ENCODE measurements around the gene GPD2.
"Not testable (repeated sequence)": the region's sequence is repeated elsewhere in the genome, so short reads cannot be mapped to it uniquely, and the experiment has no call there.

Gene GPD2

DNA sequence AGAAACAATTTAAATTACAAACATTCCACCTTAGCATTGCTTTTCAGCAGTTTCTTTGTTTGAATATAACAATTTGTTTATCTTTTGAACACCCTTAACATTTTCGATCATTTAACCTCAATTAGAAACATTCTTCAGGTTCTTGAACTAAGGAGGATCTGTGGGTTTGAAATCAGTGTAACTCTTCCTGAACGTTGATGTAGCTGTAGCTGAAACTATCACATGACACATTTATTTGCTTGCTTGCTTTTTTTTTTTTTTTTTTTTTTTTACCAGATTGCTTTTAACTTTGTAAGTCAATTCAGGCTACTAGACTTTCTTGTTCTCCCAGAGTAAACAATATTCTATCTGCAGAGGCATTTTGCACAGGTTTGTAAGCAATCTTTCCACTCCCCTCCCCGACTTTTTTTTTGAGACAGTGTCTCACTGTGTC is 47.6 kb downstream of the GPD2 start:
- Mint-ChIP-seq H3K9me3 (no peaks in the 10 kb centered on the region), H3K4me1 (peaks cover 61% of the 10 kb centered on the region), H3K4me3 (no peak overlapping the region), H3K36me3 (peaks cover 10% of the 10 kb centered on the region), H3K27ac (no peak overlapping the region)
- DNase-seq (ENCODE audit: low spot score in 2 of 2), result no peak
- no peak for ATAC-seq

DNA sequence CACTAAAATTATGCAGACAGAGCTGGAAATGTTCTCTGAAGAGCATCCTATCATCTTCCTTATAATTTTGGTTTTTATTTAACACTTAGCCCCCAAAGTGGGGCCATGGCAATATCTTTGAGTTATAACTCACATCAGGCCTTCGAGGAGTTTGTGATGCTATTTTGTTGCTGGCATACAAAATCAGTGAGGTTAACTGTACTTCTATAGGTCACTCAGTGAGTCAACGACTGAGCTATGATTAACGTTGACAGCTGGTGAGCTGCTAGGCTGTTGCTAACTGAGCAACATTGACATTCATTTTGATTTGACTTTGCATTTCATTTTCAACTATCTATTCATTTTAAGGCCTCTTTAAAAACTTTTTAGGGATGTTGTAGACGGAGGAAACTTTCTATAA is 50.0 kb downstream of the GPD2 start:
- Mint-ChIP-seq H3K4me1 (peaks cover 56% of the 10 kb centered on the region), H3K27ac (no peak overlapping the region), H3K4me3 (no peak overlapping the region), H3K36me3 (no peaks in the 10 kb centered on the region), H3K9me3 (no peaks in the 10 kb centered on the region)
- ATAC-seq, result peak; percentile 79
- DNase-seq (ENCODE audit: low spot score in 2 of 2), result no peak

GRCh38 chr2:156486614-156487013 is 50.4 kb downstream of the GPD2 start:
- Mint-ChIP-seq H3K4me3 (no peak overlapping the region), H3K27ac (no peak overlapping the region), H3K36me3 (no peaks in the 10 kb centered on the region), H3K9me3 (no peaks in the 10 kb centered on the region), H3K4me1 (peaks cover 58% of the 10 kb centered on the region)
- DNase-seq (ENCODE audit: low spot score in 2 of 2) (no peak), ATAC-seq (no peak)

DNA sequence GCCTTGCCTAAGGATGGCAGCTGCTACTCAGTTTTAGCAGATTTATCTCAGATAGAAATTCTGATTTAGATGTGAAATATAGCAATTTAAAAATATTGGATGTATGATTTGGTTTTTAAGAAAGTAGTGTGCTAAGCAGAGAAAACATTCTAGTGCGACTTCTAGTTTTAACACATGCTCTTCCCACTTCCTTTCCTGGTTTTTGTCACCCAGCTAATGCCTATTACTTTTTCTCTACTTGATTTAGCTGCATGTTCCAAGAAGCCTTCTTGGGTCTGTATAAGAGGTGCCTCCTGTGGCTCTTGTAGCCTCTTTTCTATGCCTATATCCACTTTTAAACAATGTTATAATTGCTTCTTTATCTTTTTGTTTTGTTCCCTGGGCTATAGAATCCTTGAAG is 53.0 kb downstream of the GPD2 start:
- DNase-seq (ENCODE audit: low spot score in 2 of 2) (no peak), ATAC-seq (peak; percentile 33)
- H3K4me1 Mint-ChIP-seq, result peaks cover 66% of the 10 kb centered on the region
- H3K36me3 Mint-ChIP-seq, result no peaks in the 10 kb centered on the region
- H3K27ac Mint-ChIP-seq, result peak overlapping the region; percentile 93
- H3K9me3 Mint-ChIP-seq, result no peaks in the 10 kb centered on the region
- peak overlapping the region; percentile 62 for H3K4me3 Mint-ChIP-seq

GRCh38 chr2:156489750-156490465 is 53.7 kb downstream of the GPD2 start:
- Mint-ChIP-seq H3K27ac (peak overlapping the region; percentile 93), H3K4me1 (peaks cover 66% of the 10 kb centered on the region), H3K4me3 (peak overlapping the region; percentile 62), H3K9me3 (no peaks in the 10 kb centered on the region), H3K36me3 (no peaks in the 10 kb centered on the region)
- no peak for DNase-seq (ENCODE audit: low spot score in 2 of 2)
- peak; percentile 84 for ATAC-seq

DNA sequence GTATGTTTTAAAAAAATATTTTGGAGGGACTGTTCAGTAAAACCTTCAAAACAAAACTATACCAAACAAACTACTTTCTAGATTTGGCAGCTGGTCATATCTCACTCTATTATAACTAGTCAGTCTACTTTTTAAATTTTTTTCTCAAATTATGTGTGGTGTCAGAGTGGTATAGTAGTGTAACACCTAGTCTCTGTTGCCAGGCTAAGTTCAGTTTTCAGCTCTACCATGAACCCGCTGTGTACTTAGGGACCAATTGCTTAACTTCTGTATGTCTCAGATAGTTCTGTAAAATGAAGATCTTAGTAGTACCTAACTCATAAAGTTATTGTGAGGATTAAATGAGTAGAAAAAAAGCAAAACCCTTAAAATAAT is 54.3 kb downstream of the GPD2 start:
- H3K27ac Mint-ChIP-seq, result peak overlapping the region; percentile 93

DNA sequence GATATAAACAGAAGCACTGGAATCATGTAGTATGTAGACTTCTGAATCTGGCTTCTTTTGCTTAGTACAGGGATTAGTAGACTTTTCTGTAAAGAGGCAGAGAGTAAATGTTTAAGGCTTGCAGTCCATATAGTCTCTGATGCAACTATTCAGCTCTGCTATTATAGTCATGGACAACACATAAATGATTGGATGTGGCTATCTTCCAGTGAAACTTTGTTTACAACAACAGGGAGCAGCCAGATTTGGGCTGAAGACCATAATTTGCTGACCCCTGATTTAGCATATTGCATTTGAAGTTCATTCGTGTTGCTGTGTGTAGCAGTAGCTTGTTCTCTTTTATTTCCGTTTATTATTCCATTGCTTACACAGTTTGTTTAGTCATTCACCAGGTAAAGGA is 55.0 kb downstream of the GPD2 start:
- Mint-ChIP-seq H3K4me1 (peaks cover 56% of the 10 kb centered on the region), H3K27ac (no peak overlapping the region), H3K9me3 (no peaks in the 10 kb centered on the region), H3K36me3 (no peaks in the 10 kb centered on the region), H3K4me3 (no peak overlapping the region)
- no peak for ATAC-seq
- DNase-seq (ENCODE audit: low spot score in 2 of 2), result no peak

More for the DNA sequence above, 54.3 kb downstream of the GPD2 start:
- Mint-ChIP-seq H3K9me3 (no peaks in the 10 kb centered on the region), H3K4me1 (peaks cover 63% of the 10 kb centered on the region), H3K36me3 (no peaks in the 10 kb centered on the region), H3K4me3 (peak overlapping the region; percentile 62)
- DNase-seq (ENCODE audit: low spot score in 2 of 2) (no peak), ATAC-seq (peak; percentile 85)

- ATAC-seq, result no peak
- Mint-ChIP-seq H3K9me3 (no peaks in the 10 kb centered on the region), H3K4me3 (no peak overlapping the region), H3K4me1 (peaks cover 42% of the 10 kb centered on the region), H3K27ac (peak overlapping the region; percentile 2), H3K36me3 (no peaks in the 10 kb centered on the region)
- no peak for DNase-seq (ENCODE audit: low spot score in 2 of 2)
Measured at GRCh38 chr2:156492979-156493378, 56.8 kb downstream of the GPD2 start.

GRCh38 chr2:156495998-156496397 is 59.8 kb downstream of the GPD2 start:
- H3K27ac Mint-ChIP-seq; H3K4me3 Mint-ChIP-seq; H3K9me3 Mint-ChIP-seq; DNase-seq (ENCODE audit: low spot score in 2 of 2); ATAC-seq; H3K36me3 Mint-ChIP-seq: not testable (repeated sequence)
- peaks cover 19% of the 10 kb centered on the region for H3K4me1 Mint-ChIP-seq

DNA sequence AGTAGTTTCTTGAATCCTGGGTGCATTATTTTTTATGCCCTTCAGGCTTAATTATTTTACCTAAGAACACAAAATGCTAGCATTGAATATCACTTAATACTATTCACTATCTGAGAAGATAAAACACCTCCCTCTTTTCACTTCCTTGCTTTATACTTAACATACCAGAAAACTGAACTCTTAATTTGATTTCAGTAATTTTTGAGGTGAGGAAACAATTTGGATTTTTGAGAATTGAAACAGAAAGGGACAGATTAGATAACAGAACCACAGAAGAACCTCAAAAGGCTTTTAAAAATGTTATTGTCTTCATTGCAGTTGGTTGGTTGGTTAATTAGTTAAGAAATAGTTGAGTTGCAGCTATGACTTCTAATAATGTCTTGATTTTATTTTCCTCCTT is 69.5 kb downstream of the GPD2 start:
- Mint-ChIP-seq H3K27ac (no peak overlapping the region), H3K36me3 (no peaks in the 10 kb centered on the region), H3K4me3 (no peak overlapping the region), H3K4me1 (no peaks in the 10 kb centered on the region), H3K9me3 (no peaks in the 10 kb centered on the region)
- no peak for ATAC-seq
- DNase-seq (ENCODE audit: low spot score in 2 of 2), result no peak

DNA sequence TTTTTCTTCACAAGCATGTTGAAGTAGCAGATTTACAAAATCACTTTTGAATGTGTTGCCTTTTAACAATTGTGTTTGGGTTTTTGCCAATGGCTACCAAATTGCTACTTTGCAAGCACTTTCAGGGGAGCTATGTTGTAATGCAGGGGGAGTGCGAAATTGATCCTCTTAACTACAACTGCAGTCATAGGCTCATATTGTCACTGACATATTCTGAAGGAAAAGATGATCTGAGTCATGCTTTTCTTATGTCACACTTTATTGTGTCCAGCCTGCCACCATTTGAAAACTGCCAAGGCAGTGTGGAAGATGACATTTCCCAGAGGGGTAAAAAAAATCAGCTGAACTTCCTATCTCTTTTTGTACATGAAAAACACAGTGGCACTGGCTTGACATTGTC is 74.9 kb downstream of the GPD2 start:
- no peak for ATAC-seq
- no peak for DNase-seq (ENCODE audit: low spot score in 2 of 2)
- H3K4me3 Mint-ChIP-seq, result no peak overlapping the region
- no peaks in the 10 kb centered on the region for H3K4me1 Mint-ChIP-seq
- peak overlapping the region; percentile 54 for H3K27ac Mint-ChIP-seq
- no peaks in the 10 kb centered on the region for H3K9me3 Mint-ChIP-seq
- peaks cover 35% of the 10 kb centered on the region for H3K36me3 Mint-ChIP-seq

- Mint-ChIP-seq H3K4me1 (no peaks in the 10 kb centered on the region), H3K36me3 (peaks cover 35% of the 10 kb centered on the region), H3K4me3 (no peak overlapping the region), H3K27ac (peak overlapping the region; percentile 54), H3K9me3 (no peaks in the 10 kb centered on the region)
- DNase-seq (ENCODE audit: low spot score in 2 of 2) (no peak), ATAC-seq (no peak)
Measured at GRCh38 chr2:156511803-156512202, 75.6 kb downstream of the GPD2 start.

GRCh38 chr2:156512451-156512850 is 76.3 kb downstream of the GPD2 start:
- ATAC-seq (no peak), DNase-seq (ENCODE audit: low spot score in 2 of 2) (no peak)
- Mint-ChIP-seq H3K4me1 (no peaks in the 10 kb centered on the region), H3K9me3 (no peaks in the 10 kb centered on the region), H3K27ac (no peak overlapping the region), H3K4me3 (no peak overlapping the region), H3K36me3 (peaks cover 35% of the 10 kb centered on the region)

- H3K36me3 Mint-ChIP-seq, result peaks cover 35% of the 10 kb centered on the region
- ATAC-seq, result no peak
- H3K4me1 Mint-ChIP-seq, result no peaks in the 10 kb centered on the region
- H3K9me3 Mint-ChIP-seq, result no peaks in the 10 kb centered on the region
- no peak for DNase-seq (ENCODE audit: low spot score in 2 of 2)
- H3K4me3 Mint-ChIP-seq, result no peak overlapping the region
- no peak overlapping the region for H3K27ac Mint-ChIP-seq
Measured at GRCh38 chr2:156513219-156513618, 77.0 kb downstream of the GPD2 start.

DNA sequence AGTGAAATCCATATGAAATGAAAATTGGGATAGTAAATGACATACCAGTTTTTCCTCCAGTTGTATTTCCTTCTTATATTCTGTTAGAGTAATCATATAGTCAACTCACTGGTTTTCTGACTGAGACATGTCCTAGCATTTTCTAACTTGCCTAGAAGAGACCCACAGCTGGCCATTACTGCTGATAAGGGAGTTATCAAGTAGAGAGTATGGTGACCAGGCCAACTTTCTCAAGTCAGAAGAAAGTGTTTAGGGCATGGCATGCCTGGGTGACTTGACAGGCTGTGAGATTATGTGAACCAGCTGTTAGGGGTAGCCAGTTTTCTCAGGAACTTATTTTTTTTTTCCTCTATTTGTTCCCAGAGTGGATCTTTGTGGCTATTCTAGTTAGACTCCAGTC is 81.2 kb downstream of the GPD2 start:
- no peaks in the 10 kb centered on the region for H3K9me3 Mint-ChIP-seq
- DNase-seq (ENCODE audit: low spot score in 2 of 2) (no peak), ATAC-seq (no peak)
- H3K4me3 Mint-ChIP-seq, result no peak overlapping the region
- no peak overlapping the region for H3K27ac Mint-ChIP-seq
- H3K36me3 Mint-ChIP-seq, result peaks cover 34% of the 10 kb centered on the region
- H3K4me1 Mint-ChIP-seq, result no peaks in the 10 kb centered on the region

DNA sequence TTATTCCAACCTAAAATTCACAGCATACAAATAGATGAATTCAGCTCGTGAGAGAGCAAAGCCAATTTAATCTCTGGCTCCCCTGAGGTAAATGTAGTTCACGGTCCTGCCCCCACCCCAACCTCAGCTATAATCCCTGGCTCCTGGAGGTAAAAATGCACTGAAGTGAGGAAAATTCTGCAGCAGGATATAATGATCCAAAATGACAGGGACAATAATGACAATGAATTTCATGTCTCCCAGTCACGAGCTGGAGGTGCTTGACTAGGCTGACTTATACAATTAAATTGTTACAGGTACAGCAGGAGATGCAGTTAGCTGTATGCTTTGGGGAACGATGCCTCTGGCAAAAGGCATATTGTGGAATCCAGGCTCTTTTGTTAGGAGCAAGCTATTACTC is 82.0 kb downstream of the GPD2 start:
- Mint-ChIP-seq H3K4me1 (no peaks in the 10 kb centered on the region), H3K4me3 (no peak overlapping the region), H3K36me3 (peaks cover 31% of the 10 kb centered on the region)

More for the DNA sequence above, 82.0 kb downstream of the GPD2 start:
- no peaks in the 10 kb centered on the region for H3K9me3 Mint-ChIP-seq
- ATAC-seq (no peak), DNase-seq (ENCODE audit: low spot score in 2 of 2) (no peak)
- H3K27ac Mint-ChIP-seq, result no peak overlapping the region

All from stimulated activated effector memory CD8-positive, alpha-beta T cell treated with anti-CD3 and anti-CD28 coated beads, Interleukin-12 subunit alpha, Interleukin-12 subunit beta, amount 100 ng/mL, for 72 hours (primary cell).